NOMO-1 treated with DMSO at 0.1 percent for 48 hours (cell line): ENCODE data around the gene NEK1.
"Not testable (repeated sequence)": the region's sequence is repeated elsewhere in the genome, so short reads cannot be mapped to it uniquely, and the experiment has no call there.

ENCODE experiments used
- DNase-seq: peaks from one replicate; lab custom pipeline; 2025; ENCODE audit not compliant: unreplicated experiment; lab: John Stamatoyannopoulos, UW

NEK1 gene

DNA sequence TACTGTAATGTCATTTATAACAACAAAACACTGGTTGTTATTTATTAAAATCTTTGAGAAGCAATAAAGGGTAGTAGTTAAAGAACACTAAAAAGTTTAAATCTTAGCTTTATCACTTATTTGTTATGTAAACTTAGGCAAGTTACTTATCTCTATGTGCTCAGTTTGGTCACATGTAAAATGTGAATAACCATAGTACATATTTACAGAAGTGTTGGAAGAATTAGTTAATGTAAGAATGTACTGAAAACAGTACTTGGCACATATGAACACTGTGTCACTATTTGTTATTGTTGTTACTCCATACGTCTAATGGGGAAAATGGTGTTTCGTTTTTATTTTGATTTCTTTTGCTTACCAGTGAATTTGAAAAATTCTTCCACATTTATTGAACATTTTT lies 9.1 kb downstream of the NEK1 start:
- DNase-seq, result no peak

DNA sequence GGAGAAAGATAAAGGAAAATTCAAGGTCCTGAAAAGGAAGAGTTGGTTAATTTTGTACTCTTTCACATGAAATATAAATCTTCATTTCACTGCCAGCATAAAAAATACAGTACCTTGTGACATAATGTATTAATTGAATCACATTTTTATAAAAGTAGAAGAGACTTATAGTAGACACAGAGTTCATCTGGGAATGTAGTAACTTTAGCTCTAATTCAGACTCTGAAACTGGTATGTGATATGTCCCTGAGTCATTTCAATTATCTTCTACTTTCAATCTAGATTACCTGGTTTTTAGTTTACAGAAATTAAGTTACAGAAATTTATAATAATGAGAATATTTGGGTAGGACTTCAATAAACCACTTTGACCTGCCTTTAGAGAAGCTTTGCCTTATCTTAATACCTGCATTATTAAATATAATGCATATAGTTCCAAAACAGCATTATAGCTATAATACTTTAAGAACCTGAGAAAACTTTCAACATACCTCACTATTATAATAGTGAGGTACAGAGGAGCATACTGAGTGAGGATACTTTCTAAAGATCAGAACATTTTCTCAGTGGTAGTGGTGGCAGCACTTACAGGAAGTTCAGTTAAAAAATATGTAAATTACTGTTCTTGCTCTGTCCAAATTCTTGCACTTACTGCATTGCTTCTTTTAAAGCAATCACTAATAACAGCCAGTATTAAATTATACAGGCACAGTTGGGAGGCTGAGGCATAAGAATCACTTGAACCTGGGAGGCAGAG lies 11.2 kb downstream of the NEK1 start:
- no peak for DNase-seq

DNA sequence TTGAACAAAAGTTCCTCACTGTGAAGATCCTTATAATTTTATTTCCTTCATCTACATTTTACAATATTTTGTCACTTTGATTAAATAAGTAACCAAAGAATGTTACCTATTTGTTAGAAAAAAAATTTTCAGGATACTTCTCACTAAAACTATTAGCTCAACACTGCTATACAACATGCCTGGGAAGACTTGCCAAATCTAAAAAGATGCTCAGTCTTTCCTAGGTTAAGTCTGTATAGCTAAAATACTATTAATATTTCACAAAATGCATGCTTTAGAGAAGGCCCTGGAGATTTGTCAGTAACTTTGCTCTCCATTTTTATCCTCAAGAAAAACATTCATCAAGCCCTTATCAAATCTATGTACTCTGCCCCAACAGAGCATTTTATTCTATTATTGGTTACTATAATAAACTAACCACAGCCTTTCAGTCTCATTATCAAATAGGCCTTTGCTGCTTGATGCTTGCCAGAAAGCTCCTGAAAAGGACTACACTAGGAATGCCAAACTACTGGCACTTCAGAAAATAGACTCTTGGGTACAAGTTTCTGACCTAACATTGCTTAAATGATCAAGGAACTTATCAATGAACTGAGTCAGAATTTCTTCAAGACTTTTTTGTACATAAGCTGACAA lies 17.7 kb downstream of the NEK1 start:
- no peak for DNase-seq

DNA sequence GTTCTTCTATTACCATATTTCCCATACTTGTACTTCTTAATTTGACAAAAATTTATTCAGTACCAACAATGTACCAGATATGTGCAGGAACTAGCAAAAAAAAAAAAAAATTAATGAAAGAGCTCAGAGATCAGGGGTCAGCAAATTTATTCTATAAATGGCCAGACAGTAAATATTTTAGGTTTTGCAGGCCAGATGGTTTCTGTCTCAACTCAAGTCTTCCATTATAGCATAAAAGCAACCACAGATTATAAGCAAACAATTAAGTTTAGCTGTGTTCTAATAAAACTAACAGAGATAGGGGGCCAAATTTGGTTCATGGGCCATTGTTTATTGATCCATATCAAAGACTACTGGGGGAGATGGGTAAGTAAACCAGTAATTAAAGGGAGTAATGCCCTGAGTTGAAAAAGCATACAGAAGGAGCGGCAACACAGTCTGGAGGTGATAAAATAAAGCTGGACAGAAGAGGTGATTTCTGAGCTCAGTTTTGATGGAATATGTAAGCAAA lies 19.3 kb downstream of the NEK1 start:
- DNase-seq, result no peak

DNA sequence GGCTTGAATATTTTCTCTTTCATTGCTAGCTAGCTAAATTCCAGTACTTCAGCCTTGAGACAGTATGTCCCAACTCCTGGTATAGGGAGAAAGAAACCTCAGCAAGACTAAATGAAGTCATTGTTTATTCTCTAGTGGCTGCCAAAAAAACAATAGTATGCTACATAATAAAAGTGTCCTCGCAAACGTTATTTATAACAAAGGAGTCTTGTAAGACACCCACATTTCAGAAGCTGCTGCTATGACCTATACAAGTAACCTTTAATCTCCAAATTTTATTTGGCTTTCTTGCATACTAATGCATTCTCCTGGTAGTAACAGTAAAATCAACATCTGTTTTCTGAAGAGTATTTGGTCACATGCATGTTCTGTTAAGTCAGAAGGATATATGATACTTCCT lies 28.8 kb downstream of the NEK1 start:
- DNase-seq, result no peak

DNA sequence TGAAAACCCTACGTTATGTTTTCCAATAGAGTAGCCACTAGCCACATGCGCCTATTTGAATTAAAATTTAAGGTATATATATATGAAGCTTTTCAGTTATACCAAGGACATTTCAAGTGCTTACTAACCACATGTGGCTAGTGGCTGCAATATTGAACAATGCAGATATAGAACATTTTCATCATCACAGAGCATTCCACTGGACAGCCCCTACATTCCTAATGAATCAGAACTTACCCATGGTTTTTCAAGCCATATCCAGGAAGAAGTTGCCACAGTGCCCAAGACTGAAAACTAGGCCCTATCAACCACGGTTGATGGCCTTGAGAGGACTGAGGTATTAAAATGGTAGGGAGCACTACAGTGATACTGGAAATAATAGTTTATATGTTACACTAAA lies 29.7 kb downstream of the NEK1 start:
- no peak for DNase-seq

DNA sequence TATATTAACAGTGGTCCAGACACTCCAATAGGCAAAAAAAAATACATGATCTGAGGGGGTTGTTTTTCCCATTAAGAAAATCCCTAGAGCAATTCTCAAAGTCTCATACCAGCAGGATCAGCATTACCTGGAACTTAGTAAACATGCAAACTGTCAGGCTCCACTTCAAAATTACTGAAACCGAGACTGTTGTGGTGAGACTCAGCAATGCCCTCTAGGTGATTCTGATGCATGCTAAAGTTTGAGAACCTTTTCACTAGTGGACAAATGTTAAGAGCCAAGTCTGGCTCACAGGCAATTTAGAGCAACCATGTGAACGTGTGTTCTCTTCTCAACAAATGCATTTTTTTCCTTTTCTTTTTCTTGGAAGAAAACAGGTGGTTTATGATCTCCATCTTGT lies 30.2 kb downstream of the NEK1 start:
- no peak for DNase-seq

DNA sequence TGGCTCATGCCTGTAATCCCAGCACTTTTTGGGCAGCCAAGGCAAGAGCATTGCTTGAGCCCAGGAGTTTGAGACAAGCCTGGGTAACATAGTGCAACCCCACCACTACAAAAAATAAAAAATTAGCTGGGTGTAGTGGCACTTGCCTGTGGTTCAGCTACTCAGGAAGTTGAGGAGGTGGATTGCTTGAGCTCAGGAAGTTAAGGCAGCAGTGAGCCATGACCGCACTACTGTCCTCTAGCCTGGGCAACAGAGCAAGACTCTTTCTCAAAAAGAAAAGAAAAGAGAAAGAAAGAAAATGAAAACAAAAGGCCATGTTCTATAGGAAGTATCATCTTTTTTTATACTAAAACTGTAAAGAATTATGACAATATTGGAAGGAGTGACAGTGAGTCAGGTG lies 38.5 kb downstream of the NEK1 start:
- no peak for DNase-seq

DNA sequence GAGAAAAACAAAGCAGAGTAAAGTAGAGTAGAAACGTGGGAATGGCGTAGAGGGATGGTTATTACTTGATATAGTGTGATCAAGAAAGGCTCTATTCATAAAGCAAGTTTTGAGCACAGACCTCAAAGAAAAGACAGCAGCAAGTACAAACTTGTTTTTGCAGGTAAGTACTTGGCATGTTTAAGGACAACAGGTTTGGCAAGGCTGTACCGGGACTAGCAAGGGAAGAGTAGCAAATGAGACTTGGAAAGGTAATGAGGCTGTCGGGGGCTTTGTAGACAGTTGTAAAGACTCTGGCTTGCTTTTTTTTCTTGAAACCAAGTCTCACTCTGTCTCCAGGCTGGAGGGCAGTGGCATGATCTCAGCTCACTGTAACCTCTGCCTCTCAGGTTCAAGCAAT lies 40.9 kb downstream of the NEK1 start:
- DNase-seq, result no peak

DNA sequence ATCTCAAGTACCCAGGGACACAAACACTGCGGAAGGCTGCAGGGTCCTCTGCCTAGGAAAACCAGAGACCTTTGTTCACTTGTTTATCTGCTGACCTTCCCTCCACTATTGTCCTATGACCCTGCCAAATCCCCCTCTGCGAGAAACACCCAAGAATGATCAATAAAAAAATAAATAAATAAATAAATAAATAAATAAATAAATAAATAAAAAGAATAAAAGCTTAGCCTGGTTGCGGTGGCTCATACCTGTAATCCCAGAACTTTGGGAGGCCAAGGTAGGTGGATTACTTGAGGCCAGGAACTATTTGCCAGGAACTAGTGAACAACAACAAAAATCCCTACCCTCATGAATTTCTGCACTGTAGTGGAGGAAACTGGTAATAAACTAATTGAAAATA lies 41.4 kb downstream of the NEK1 start:
- not testable (repeated sequence) for DNase-seq

DNA sequence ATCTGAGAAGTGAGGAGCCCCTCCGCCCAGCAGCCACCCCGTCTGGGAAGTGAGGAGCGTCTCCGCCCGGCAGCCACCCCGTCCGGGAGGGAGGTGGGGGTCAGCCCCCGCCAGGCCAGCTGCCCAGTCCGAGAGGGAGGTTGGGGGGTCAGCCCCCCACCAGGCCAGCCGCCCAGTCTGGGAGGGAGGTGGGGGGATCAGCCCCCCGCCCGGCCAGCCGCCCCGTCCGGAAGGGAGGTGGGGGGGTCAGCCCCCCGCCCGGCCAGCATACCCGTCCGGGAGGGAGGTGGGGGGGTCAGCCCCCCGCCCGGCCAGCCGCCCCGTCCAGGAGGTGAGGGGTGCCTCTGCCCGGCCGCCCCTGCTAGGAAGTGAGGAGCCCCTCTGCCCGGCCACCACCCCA lies 42.1 kb downstream of the NEK1 start:
- DNase-seq, result not testable (repeated sequence)

DNA sequence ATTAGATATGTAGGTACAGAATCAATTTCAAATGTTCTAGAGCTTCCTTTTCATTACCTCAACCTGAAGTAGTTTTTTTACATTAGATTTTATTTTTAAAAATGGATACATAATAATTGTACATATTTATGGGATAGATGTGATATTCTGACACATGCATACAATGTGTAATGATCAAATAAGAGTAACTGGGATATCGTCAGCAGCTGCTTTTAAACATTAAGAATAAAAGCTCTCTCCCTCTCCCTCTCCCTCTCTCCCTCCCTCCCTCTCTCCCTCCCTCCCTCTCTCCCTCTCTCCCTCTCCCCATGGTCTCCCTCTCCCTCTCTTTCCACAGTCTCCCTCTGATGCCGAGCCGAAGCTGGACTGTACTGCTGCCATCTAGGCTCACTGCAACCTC lies 43.2 kb downstream of the NEK1 start:
- not testable (repeated sequence) for DNase-seq

DNA sequence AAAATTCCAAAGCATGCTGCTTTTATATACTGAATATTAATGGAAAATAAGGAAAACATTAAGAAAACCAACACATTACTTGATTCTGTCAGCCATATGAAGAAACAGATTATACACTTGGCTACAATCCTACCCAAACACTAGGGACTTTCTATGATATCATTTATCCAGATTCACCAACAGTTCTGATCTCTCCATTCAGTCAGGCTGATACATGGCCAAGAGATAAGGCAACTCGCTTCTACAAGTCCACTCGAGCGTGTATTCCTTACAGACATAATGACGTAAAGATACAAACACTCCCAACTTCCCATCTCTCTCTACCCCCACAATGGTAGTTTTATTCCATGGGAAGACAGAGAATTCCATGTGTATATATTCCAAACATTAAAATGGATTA lies 44.5 kb downstream of the NEK1 start:
- no peak for DNase-seq

DNA sequence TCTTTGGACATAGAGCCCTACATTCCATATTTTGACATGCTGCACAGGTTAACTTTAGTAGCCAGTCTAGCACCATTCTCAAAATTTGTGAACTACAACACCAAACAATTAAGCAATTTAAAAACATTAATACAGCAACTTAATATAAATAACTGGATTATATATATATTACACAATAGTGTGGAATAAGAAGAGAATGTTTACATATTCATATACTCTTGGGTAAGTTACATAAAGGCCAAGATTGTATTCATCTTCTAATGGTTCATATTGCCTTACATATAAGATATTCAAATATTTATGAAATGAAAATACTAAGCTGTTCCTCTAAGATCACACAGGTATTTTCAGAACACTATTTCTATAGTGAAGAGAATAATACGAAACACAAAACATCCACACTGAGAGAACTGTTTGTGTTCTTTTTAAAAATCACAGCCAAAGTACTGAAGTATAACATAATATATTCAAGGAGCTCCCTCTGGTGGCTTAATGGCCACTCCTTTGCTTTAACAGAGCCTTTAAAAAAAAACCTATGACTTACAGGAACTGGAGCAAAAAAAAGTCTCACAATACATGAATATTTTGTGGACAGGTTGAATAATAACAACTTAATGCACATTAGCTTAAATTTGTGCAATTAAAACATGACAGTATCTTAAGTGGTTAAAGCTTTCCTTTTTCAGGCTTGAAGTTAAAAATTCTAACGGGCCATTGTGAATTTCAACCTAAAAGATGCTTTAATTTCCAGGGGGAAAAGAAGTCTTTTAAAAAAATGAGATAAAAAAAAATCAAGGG lies 46.2 kb downstream of the NEK1 start:
- peak; percentile 37 for DNase-seq

DNA sequence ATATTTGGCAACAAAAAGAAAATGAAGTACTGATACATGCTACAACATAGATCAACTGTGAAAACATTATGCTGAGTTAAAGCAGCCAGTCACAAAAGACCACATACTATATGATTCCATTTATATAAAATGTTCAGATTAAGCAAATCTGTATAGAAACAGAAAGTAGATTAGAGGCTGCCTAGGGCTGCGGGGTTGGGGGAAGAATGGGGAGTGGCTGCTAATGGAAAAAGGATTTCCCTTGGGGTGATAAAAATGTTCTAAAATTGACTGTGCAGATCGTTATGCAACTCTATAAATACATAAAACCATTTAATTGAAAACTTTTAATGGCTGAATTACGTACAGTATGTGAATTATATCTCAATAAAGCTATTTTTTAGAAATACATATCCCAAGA lies 46.8 kb downstream of the NEK1 start:
- DNase-seq, result no peak

DNA sequence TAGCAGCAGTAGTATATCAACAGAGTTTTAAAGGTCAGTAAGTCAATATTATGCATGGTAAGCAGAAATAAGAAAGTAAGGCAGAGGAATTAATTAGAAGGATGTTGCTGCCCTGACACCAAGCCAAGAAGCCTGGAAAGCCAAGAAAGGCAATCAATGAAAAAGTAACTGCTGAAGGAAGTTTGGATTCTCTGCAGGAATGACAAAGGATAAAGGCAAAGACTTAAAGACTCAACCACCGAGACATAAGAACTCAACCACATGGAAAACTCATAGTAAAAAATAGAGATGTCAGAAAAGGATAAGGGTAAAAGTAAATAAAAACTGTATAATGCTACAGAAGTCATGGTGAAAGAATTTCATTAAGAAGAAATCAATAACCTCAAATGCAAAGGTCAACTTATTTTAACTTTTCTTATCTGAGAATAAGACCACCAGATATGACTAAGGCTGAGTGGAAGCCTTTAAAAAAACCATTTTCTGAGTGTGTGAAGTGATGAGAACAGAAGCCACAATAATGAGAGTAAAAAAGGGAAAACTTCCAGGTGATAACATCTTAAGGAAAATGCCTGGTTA lies 55.2 kb downstream of the NEK1 start:
- no peak for DNase-seq

DNA sequence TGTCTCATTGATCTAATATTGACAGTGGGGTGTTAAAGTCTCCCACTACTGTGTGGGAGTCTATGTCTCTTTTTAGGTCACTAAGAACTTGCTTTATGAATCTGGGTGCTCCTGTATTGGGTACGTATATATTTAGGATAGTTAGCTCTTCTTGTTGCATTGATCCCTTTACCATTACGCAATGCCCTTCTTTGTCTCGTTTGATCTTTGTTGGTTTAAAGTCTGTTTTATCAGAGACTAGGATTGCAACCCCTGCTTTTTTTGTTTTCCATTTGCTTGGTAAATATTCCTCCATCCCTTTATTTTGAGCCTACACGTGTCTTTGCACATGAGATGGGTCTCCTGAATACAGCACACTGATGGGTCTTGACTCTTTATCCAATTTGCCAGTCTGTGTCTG lies 65.8 kb downstream of the NEK1 start:
- not testable (repeated sequence) for DNase-seq

DNA sequence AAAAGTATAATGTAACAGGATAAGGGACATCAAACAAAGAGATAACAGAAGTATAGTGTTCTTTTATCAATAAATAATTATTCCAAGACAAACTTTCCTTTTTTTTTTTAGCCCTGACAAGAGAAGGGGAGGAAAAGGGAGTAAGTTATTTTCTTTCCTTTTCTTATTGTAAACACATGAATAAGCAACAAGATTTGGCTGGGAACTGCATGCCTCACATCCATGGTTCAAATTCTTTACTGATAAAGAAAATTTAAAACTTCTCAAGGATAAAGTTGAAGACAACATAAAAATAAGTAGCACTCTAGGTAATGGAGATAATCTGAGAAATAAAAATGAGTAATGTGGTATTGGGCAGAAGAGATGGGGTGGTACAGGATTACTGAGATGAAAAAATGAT lies 71.6 kb downstream of the NEK1 start:
- DNase-seq, result no peak

DNA sequence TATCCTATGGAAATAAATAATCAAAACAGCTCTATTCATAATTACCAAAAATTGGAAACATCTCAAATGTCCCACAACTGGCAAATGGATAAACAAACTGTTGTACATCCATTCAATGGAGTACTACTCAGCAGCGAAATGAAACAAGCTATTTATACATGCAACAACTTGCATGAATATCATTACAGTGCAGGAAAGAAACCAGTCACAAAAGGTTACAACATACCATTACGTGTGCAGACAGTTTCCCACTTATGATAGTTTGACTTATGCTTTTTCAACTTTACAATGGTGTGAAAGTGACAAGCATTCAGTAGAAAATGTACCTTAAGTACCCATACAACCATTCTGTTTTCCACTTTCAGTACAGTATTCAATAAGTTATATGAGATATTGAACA lies 82.3 kb downstream of the NEK1 start:
- DNase-seq, result no peak

DNA sequence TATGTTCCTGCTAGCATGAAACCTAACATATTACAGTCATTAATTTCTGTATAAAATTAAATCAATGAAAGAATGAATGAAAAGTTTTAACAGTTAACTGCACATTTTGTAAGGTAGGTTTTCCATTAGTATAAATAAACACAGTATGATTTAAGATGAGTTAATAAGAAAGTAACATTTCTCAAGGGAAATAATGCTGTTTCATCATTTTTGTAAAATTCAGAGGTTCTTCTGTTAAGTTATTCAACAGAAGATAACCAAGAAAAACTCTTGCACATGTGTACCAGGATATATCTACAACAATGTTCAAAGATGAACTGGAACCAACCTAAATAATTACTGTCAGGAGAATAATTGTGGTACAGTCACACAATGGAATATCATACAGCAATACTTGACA lies 88.6 kb downstream of the NEK1 start:
- no peak for DNase-seq

DNA sequence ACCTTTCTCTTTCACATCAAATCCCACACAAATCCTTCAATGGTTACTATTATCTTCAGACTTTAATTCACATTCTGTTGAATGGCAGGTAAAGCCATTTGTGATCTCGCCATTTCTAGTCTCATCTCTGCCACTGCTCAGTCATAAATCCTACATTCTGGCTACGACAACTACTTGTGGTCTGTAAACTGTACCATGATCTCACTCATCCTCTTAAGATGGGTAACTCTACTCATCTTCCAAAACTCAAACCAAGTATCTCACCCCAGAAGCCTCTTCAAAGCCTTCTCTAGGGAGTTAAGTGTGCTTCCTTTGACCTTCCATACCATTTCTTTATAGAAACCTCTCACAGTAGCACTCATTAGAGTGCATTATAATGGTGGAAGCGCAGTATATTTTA lies 101.8 kb downstream of the NEK1 start:
- DNase-seq, result no peak

DNA sequence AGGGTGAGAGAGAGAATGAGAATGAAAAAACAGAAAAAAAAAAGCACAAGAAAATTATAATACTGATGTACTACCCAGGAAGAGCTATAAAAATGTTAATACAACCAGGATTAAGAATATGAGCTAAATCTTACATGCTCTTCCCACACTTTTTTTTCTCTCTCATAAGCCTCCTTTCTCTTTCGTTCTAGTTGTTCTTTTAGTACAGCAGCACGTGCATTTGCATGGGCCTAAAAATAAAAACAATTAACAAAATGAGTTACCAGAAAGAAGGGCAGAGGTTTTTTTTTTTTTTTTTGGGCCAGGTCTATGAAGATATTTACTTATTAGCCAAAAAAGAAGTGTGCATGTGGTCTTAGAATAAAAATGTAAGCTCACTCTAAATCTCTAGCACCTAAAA lies 105.5 kb downstream of the NEK1 start:
- DNase-seq, result no peak
